Right lobe of liver (tissue), 6 donors: ENCODE results near the gene SLC6A20. TPM values are rescaled to one million over a fixed set of nuclear protein-coding genes. Genes with fewer than 3 reads are reported as not detected.

Experiments
- ATAC-seq, 4 donors: fragments of 200-7000 bp; cut with Tn5 transposase; one replicate each; pipeline ENCODE4 v1.9.1; 2020; ENCODE audit warnings: mild to moderate bottlenecking in 4 of 4, moderate library complexity in 4 of 4
- DNase-seq, 3 donors: peaks; one replicate each; pipeline ENCODE4 v3.0.0-alpha.2; 2020
- H3K27ac ChIP-seq, 3 donors: fragments of 200-600 bp; one replicate each; pipeline ENCODE4 v1.8.0; 2022
- H3K27me3 ChIP-seq, 2 donors: fragments of 200-600 bp; one replicate each; pipeline ENCODE4 v1.8.0; 2022
- H3K36me3 ChIP-seq, 4 donors: fragments of 200-600 bp; sonication (generic) in 1 of 4; one replicate each; pipeline versions ENCODE4 v1.5.1 to v1.8.0; 2017 to 2022; ENCODE audit warnings: control low read depth in 1 of 4
- H3K4me1 ChIP-seq, 4 donors: fragments of 200-600 bp; sonication (generic) in 1 of 4; one replicate each; pipeline versions ENCODE4 v1.5.1 to v1.8.0; 2017 to 2022; ENCODE audit warnings: control low read depth in 1 of 4
- H3K4me3 ChIP-seq, 3 donors: fragments of 200-600 bp; one replicate each; pipeline ENCODE4 v1.8.0; 2022
- H3K9me3 ChIP-seq, 4 donors: fragments of 200-600 bp; sonication (generic) in 1 of 4; one replicate each; pipeline versions ENCODE4 v1.5.1 to v1.8.0; 2017 to 2022; ENCODE audit warnings: control low read depth in 1 of 4
- POLR2A ChIP-seq: fragments of 450-650 bp; IDR thresholded peaks from one replicate; pipeline ENCODE4 v1.6.1; 2017; ENCODE audit warnings: antibody characterized with exemption, mild to moderate bottlenecking
- WGBS: methylation state at CpG from one replicate; pipeline ENCODE4 v1.1.6; 2018; ENCODE audit warnings: low coverage, low lambda C conversion rate; ENCODE audit not compliant: insufficient coverage; ENCODE audit errors: missing lambda C conversion rate; 5-methylcytosine and 5-hydroxymethylcytosine counted together
- intact Hi-C, 2 donors: fragments of 100-400 bp; cut with DNase I; formaldehyde crosslinking; loops; one replicate each; pipeline versions ENCODE4 v1.11.2 to v1.14.1; 2022
- total RNA-seq, 6 experiments: library from RNA; depleted of rRNA in 2 of 6; stranded (reverse); fragments of >200 nt in 2 of 6; fragmentation: NEBNext Ultra II Directional in 3 of 6; extraction: Animal tissue kit (Norgen Biotek cat#: 25700) in 3 of 6; gene quantifications; one replicate each; pipeline versions ENCODE4 v1.1.0 to v1.2.4, GENCODE V29; 2016 to 2023
- TF ChIP-seq, protein P1 (sequence below), 4 donors: fragments of 200-600 bp in 3 of 4; fragments of 450-650 bp in 1 of 4; IDR thresholded peaks; one replicate each; pipeline versions ENCODE4 v1.5.1 to v1.8.0; 2016 to 2022; ENCODE audit warnings: antibody characterized with exemption in 4 of 4, mild to moderate bottlenecking in 2 of 4
- donor health status: DM: no; HTN: yes; CAD: no.
- donor health status: DM: no; HTN: no; CAD: no.
- donor health status: DM: no; HTN: no; CAD: no.
- donor health status: DM: no; HTN: yes; CAD: no.
- donor health status: DM: no; HTN: yes; CAD: no.

Gene SLC6A20
- total RNA-seq, 6 experiments from 2014 or later, result 0.07 to 0.21 (median 0.12) TPM; not detected in 3

DNA sequence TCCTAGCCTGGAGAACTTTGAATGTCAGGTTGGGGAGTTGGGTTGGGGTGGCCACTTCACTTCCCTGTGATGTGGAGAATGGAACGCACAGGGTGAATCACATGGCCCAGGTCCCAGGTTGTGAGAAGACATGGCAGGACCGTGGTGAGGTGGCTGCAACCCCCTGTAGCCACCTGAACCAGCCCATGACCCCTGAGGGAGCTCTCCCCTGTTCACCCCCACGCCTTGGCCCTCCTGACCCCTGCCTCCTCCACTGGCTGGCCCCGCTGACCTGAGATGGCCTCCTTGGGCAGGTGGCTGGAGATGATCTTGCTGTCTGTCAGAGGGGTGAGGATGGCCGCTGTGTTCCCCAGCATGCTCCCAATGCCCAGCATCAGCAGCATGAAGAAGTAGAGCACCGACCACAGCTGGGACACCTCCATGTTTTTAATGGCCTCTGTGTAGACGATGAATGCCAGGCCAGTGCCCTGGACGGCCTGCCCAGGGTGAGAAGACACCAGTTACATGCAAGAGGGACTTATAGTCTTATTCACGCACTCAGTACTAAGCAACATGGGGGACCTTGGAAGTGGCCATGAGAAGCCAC is 31.0 kb downstream of the SLC6A20 start:
- intact Hi-C loops, result loop anchor here (10.0 kb wide), 2 partner anchors 159 to 319 kb away; no protein-coding TSS in a partner anchor
- TF ChIP-seq, protein P1, sequence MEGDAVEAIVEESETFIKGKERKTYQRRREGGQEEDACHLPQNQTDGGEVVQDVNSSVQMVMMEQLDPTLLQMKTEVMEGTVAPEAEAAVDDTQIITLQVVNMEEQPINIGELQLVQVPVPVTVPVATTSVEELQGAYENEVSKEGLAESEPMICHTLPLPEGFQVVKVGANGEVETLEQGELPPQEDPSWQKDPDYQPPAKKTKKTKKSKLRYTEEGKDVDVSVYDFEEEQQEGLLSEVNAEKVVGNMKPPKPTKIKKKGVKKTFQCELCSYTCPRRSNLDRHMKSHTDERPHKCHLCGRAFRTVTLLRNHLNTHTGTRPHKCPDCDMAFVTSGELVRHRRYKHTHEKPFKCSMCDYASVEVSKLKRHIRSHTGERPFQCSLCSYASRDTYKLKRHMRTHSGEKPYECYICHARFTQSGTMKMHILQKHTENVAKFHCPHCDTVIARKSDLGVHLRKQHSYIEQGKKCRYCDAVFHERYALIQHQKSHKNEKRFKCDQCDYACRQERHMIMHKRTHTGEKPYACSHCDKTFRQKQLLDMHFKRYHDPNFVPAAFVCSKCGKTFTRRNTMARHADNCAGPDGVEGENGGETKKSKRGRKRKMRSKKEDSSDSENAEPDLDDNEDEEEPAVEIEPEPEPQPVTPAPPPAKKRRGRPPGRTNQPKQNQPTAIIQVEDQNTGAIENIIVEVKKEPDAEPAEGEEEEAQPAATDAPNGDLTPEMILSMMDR (IDR thresholded peaks at IDR 0.05), result no peak
- no peak for TF ChIP-seq POLR2A
- 69% methylated on average over 2 of the region's 9 CpGs for WGBS
- H3K27ac ChIP-seq, result no peak overlapping the region
- H3K4me3 ChIP-seq, result no peak overlapping the region
- DNase-seq (no peak), ATAC-seq (no peak)
- H3K4me1 ChIP-seq, result peaks cover 0 to 14% (median 4%) of the 10 kb centered on the region in 4 donors
- no peaks in the 10 kb centered on the region for H3K9me3 ChIP-seq
- H3K27me3 ChIP-seq, result no peaks in the 10 kb centered on the region
- H3K36me3 ChIP-seq, result no peaks in the 10 kb centered on the region

DNA sequence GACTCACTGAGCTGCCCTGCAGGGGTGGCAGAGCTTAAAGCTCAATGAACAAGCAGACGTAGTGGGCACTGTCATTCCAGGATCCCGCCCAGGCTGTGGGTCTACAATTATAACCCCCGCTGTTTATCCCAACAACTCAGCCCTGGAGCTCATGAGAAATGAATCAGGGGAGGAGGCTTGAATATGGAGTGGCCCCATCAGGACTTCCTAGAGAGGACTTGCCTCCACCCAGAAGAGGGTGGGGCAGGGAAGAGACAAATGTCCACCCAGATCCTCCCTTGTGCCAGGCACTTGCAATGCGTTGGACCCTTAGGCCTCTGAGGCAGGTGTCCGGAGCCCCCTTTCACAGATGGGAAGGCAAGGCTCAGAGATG is 33.0 kb downstream of the SLC6A20 start:
- DNase-seq, result no peak
- H3K27me3 ChIP-seq, result no peaks in the 10 kb centered on the region
- no peaks in the 10 kb centered on the region for H3K9me3 ChIP-seq
- WGBS, result no CpG with 5 or more reads among the region's 5 CpGs
- TF ChIP-seq, protein P1 (IDR thresholded peaks at IDR 0.05), result no peak
- no peak for TF ChIP-seq POLR2A
- H3K36me3 ChIP-seq, result no peaks in the 10 kb centered on the region
- intact Hi-C loops, result loop anchor here (5.0 to 10.0 kb wide), 3 partner anchors 162 to 322 kb away; no protein-coding TSS in a partner anchor
- H3K4me1 ChIP-seq, result peaks cover 0 to 14% (median 4%) of the 10 kb centered on the region in 4 donors
- no peak overlapping the region for H3K27ac ChIP-seq
- ATAC-seq, result no peak
- H3K4me3 ChIP-seq, result no peak overlapping the region

DNA sequence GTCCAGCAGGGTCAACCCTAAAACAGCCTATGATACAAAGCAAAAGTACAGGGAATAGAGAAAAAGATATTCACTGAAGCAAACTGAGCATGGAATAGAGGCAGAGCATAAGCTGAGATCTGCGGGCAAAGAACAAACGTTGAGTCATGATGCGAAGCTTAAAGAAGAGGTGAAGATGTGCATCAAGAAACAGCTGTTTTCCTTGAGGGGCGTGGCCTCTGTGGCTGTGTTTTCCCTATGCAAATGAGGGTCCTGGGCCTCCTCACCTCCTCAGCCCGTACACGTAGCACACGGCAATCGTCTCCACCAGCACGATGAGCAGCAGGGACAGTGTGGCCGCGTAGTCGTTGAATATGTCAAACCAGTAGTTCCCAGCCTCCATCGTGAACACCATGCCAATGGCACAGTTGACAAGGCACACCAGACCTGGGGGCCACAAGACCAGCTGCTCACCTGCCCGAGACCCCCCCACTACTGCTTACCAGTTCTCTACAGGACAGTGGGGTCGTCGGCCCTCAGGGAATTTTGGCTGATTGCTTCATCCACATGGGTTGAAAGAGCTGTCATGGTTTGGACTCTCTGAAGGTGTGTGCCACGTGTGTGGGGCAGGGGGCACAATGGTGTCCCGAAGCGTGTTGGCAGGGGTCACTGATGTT is 33.6 kb downstream of the SLC6A20 start:
- intact Hi-C loops, result loop anchor here (5.0 to 10.0 kb wide), 3 partner anchors 162 to 322 kb away; no protein-coding TSS in a partner anchor
- Histone ChIP-seq H3K36me3 (no peaks in the 10 kb centered on the region), H3K27ac (no peak overlapping the region), H3K9me3 (no peaks in the 10 kb centered on the region), H3K4me3 (no peak overlapping the region), H3K4me1 (peaks cover 0 to 14% (median 4%) of the 10 kb centered on the region in 4 donors), H3K27me3 (no peaks in the 10 kb centered on the region)
- DNase-seq (no peak), ATAC-seq (no peak)
- WGBS, result 82% methylated on average over 13 of the region's 19 CpGs
- no peak for TF ChIP-seq POLR2A
- TF ChIP-seq, protein P1 (IDR thresholded peaks at IDR 0.05), result no peak

GRCh38 chr3:45761831-45762230 is 34.5 kb downstream of the SLC6A20 start:
- 69% methylated on average over 5 of the region's 10 CpGs for WGBS
- Histone ChIP-seq H3K27ac (no peak overlapping the region), H3K9me3 (no peaks in the 10 kb centered on the region), H3K4me3 (no peak overlapping the region), H3K36me3 (no peaks in the 10 kb centered on the region), H3K4me1 (peaks cover 0 to 14% (median 4%) of the 10 kb centered on the region in 4 donors), H3K27me3 (no peaks in the 10 kb centered on the region)
- intact Hi-C loops, result loop anchor here (5.0 to 10.0 kb wide), 3 partner anchors 163 to 323 kb away; no protein-coding TSS in a partner anchor
- ATAC-seq (no peak), DNase-seq (no peak)
- no peak for TF ChIP-seq POLR2A
- TF ChIP-seq, protein P1 (IDR thresholded peaks at IDR 0.05), result no peak
